ENCODE measurements around the gene SRRM3.
"Not testable (repeated sequence)": the region's sequence is repeated elsewhere in the genome, so short reads cannot be mapped to it uniquely, and the experiment has no call there.

The SRRM3 gene

GRCh38 chr7:76318488-76319353 lies 117.0 kb downstream of the SRRM3 start:
- peak; percentile 70 for DNase-seq

- no peak for DNase-seq
Measured at GRCh38 chr7:76325092-76325491, 123.4 kb downstream of the SRRM3 start.

GRCh38 chr7:76325811-76326210 lies 124.1 kb downstream of the SRRM3 start:
- DNase-seq: no peak

DNA sequence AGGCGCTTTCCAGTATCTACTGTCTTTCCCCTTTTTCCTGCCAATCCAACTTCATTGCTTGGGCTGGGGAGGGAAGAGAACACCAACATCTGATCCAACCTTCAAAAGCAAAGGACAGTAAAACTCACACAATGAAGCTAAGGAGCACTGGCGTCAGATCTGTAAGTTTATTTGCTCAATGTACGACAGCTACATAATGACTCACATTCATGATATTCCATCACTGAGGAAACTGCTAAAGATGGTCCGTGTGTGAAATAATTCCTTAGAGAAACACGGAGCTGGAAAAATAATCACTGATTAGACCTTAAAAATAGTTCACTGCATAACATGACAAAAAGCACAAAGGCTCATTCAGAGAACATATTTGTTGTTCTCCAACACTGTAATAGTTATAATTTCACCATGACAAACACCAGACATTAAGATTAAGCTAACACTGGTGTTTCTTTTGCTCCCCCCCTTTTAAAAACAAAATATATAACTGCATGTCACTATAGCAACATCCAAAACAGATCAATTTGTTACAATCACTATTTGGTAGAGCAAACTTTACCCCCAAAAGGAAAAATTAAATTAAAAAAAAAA lies 125.0 kb downstream of the SRRM3 start:
- DNase-seq: no peak

- DNase-seq: no peak
Measured at GRCh38 chr7:76327610-76328009, 125.9 kb downstream of the SRRM3 start.

GRCh38 chr7:76328389-76328788 lies 126.7 kb downstream of the SRRM3 start:
- no peak for DNase-seq

- DNase-seq: no peak
Measured at GRCh38 chr7:76329479-76329878, 127.8 kb downstream of the SRRM3 start.

DNA sequence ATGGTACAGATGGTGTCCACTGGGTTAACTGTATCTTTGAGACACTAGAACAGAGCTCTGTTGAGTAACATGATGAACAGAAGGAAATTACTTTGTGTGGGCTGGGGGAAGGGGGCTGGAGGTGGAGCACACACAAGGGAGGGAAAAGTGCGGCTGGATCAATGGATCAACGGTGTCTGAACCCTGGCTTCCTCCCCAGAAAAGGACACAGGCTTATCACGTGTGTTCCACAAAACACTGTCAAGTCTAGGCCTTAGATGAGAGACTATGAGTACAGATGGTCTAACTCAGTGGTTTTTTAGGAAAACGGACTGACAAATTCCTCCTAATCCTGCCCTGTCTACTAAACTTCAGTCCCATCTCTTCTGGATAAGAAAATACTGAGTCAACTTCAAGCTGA lies 128.6 kb downstream of the SRRM3 start:
- DNase-seq: no peak

DNA sequence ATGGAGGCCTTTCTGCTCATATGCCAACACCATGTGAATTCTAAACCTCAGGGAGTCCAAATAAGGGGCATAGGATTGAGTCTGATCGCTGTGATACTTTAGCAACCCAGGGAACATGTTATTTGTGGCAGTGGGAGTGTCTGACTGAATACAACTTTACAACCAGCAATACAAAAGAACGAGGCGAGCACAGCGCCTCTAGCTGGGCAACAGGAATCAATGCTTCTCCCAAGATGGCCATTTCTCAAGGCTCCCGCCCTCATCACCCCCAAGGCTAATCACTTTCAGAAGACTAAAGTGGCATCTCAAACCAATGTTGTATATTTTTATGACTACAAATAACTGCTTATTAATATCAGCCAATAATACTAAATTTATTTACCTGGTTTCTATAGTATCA lies 129.0 kb downstream of the SRRM3 start:
- no peak for DNase-seq

- no peak for DNase-seq
Measured at GRCh38 chr7:76332078-76332477, 130.4 kb downstream of the SRRM3 start.

- no peak for DNase-seq
Measured at GRCh38 chr7:76333511-76334101, 131.9 kb downstream of the SRRM3 start.

DNA sequence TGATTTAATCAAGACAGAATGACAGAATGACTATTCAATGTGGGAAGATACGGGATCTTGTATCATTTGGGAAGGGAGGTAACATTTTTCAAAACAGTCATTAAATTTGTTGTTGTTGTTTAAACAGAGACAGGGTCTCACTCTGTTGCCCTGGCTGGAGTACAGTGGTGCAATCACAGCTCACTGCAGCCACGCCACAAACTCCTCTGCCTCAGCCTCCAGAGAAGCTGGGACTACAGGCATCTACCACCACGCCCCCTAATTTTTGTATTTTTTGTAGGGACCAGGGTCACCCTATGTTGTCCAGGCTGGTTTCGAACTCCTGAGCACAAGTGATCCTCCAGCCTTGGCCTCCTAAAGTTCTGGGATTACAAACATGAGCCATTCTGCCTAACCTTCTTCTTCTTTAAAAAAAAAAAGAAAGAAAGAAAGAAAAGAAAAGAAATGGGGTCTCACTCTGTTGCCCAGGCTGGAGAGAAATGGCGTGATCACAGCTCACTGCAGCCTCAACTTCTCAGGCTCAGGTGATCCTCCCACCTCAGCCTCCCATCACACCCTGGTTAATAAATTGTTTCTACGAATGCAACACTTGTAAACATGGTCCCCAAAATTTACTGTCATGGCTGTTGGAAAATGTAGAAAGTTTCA lies 132.7 kb downstream of the SRRM3 start:
- no peak for DNase-seq

DNA sequence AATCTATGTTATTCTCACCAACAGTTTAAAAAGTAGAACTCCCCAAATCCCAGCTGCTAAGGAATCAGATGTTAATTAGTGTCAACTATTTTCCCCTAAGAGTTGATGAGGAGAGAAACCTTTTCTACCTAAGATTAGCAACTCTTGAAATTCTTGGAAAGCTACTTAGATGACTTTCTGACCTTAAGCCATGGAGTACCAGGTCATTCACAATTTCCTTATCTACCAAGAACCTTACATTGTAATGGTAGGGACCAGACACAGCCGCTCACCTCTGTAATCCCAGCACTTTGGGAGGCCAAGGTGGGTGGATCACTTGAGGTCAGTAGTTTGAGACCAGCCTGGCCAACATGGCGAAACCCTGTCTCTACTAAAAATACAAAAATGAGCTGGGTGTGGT lies 133.7 kb downstream of the SRRM3 start:
- DNase-seq: not testable (repeated sequence)

- DNase-seq: no peak
Measured at GRCh38 chr7:76336094-76336493, 134.4 kb downstream of the SRRM3 start.
